CD4-positive, alpha-beta T cell treated with Interleukin-1 beta for 1 hour (primary cell): ENCODE data around the gene MORF4L1.
"Not testable (repeated sequence)": the region's sequence is repeated elsewhere in the genome, so short reads cannot be mapped to it uniquely, and the experiment has no call there.

Experiments
- DNase-seq, 2 donors: peaks; one replicate each; pipeline ENCODE4 v3.0.0-alpha.2; 2020 to 2022

The MORF4L1 gene, protein sequence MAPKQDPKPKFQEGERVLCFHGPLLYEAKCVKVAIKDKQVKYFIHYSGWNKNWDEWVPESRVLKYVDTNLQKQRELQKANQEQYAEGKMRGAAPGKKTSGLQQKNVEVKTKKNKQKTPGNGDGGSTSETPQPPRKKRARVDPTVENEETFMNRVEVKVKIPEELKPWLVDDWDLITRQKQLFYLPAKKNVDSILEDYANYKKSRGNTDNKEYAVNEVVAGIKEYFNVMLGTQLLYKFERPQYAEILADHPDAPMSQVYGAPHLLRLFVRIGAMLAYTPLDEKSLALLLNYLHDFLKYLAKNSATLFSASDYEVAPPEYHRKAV

DNA sequence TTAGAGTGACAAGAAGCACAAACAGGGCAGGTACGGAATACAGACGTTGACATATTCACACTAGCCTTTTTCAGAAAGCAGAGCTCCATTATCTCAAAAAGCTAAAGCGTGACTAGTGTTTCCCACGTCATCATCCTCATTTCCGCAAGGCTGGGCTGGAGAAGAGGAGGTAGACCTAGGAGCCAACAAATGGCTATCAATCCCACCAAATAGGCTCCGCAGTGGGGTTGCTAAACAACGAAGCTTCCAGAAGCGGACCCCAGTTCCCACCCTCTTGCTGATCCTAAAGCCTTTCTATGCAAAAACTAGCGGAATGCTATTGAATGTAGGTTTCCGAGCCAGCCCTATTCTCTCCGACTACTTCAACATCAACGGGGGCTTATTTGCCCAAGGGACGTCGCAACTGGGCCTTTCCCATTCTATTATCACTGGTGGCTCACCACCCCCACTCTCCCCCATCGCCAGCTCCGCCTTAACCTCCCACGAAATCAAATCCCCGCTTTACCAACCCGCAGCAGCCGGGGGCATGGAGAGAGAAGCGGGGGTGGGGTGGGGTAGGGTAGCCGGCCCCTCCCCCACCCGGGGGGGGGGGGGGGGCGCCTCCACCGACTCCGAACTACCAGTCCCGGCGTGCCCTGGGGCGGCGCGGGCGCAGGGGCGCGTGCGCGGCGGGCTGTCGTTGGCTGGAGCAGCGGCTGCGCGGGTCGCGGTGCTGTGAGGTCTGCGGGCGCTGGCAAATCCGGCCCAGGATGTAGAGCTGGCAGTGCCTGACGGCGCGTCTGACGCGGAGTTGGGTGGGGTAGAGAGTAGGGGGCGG, at the start of gene MORF4L1:
MORF4L1 (plus strand) TSS at position 736 of the 817 bp plus-strand sequence. CDS start 128 bp downstream, outside the sequence.
- DNase-seq = peak; percentile 97 to 99

DNA sequence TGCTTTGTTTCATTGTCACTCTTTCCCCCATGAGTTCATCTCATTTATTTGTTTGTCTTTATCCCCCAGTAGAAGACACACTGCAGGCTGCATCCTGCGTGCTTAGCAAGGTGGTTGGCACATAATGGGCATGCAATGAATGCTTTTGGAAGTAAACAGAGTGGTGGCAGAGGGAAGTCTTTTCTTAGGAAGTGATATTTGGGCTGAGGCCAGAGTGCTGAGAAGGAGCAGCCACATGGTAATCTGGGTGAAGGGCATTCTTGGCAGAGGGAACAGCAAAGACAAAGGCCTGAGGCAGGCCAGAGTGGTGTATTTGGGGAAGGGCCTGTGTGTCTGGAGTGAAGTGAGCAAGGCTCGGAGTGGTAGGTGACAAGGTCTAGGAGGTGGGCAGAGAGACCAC, 43.8 kb upstream of the MORF4L1 start:
- no peak for DNase-seq

DNA sequence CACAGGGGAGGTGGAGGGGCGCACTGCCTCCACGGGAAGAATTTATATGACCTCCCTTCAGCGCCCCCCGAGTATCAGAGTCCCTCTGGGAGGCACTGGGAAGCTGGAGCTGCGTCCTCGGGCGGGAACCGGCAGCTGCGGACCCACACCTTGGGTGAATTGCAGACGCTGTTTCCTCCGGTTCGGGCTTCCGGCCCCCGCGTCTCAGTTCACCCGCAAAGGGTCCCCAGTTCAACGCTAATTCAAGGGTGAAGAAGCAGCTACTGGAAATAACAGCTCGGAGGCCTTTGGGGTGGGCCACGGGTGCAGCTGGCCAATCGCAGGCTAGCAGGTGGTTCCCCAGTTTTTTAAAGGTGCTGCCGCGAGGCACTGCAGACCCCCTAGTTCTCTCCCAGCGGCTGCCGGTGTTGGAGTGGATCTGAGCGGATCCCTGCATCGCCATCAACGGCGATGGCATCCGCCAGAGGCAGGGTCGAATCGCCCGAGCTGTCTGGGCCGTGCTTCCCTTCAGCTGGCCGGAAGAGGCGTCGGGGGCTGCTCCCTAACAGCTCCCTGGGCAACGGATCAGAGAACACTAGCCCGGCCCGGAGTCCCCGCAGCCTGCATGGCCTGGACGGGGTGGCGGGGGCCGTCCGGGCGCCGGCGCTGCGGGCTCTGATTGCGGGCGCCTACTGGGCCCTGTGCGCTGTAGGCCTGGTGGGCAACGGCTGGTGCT, 42.0 kb upstream of the MORF4L1 start:
- no peak for DNase-seq

DNA sequence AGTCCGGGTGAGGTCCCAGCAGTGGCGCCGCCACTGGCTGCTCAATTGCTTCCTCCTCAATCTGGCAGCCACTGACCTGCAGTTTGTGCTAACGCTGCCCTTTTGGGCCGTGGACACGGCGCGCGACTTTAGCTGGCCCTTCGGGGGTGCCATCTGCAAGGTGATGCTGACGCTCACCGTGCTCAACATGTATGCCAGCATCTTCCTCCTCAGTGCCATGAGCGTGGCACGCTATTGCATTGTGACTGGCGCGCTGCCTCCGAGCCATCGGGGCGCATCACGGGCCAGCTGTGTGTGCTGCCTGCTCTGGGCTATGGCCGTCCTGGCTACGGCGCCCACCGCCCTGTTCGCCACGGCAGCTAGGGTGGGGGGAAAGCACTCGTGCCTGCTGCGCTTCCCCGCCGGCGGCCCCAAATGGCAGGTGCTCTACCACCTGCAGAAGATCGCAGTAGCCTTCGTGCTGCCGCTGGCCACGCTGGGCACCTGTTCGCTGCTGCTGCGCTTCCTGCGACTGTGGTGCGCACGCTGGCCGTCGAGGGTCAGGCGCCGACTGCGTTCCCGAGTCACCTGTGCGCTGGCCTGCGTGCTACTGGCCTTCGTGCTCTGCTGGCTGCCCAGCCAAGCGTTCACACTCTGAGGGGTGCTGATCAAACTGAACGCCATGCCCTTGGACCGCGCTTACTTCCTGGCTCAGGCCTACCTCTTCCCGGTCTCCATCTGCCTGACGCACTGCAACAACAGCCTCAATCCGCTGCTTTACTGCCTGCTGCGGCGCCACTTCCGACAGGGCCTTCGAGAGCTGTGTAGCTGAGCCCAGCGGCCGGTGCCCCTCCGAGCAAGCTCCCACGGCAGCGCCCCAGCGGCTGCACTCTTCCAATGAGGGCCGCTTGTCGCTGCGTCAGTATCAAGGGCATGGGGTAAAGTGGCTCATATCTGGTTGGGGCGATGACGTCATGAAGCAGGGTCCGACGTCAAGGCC, 41.2 kb upstream of the MORF4L1 start:
- no peak for DNase-seq

DNA sequence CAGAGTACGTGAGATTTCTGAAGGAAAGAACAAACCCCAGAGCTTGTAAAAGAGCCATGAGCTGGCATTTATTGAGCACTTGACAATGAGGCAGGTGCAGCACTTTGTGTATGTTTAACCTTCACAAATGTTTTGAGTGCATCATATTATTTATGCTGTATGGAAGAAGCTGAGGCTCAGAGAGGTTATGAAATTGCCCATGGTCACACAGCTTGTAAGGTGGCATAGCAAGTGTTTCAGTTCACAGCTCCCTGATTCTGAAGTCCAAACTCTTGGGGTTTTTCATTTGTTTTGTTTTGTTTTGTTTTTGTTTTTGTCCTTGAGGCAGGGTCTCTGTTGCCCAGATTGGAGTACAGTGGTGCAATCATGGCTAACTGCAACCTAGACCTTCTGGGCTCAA, 36.4 kb upstream of the MORF4L1 start:
- no peak for DNase-seq

DNA sequence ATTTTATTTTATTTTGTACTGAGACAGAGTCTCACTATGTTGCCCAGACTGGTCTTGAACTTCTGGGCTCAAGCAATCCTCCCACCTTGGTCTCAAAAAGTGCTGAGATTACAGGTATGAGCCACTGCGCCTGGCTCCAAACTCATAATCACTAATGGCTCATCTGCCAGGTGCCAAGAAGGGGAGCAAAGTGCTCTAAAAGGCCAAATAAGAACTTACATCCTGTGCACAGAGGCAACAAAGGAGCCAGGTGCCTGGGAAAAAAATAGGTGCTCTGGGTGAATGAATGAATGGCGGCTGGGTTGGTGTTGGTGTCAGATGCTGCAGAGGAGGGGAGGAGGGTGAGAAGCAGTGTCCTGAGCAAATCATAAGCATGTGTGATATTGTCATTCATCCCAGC, 35.6 kb upstream of the MORF4L1 start:
- no peak for DNase-seq

DNA sequence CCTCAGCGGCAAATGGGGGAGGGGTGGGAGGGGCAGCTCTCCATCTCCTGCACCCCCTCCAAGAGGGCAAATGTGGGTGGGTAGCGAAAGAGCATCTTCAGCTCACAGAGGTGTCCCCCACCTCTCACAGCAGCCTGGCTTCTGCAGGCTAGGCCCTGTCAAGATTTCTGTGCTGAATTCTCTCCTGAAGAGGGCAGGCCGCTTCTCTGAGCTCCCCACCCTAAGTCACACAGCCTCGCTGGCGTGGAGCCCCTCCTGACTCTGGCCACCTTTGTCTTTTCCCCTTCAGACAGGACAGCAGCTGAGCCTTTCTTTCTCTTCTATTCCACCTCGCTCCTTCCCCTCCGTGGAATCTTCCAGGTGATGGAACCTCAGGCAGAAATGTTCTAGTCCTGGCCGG, 35.1 kb upstream of the MORF4L1 start:
- DNase-seq = no peak

DNA sequence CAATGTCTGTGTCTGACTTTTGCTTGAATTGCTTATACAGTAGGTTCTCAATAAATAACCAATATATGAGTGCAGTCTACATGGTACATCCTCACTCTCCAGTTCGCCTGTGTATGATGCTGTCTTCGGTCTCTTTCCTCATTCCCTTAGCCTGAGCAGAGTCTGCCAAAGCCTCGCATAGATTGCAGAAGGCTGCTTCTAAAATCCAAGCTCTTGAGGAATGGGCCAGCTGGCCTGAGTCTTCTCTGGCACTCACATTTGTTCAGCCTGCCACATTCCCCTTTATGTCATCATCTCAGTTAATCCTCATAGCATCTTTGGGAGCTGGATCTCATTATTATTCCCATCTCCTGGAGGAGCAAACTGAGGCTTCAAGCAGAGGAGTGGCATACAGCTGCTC, 34.2 kb upstream of the MORF4L1 start:
- no peak for DNase-seq

DNA sequence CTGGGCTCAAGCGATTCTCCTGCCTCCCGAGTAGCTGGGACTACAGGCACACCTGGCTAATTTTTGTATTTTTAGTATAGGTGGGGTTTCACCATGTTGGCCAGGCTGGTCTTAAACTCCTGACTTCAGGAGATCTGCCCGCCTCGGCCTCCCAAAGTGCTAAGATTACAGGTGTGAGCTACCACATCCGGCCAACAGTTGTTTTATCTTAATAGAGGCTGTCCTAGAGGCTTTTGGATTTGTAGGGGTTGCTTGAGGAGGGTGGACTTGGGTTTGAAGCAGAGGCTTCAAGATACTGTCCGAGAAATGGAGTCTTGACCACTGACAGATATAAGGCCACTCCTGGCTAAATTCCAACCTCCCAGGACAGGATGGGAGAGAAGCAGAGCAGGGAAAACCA, 33.5 kb upstream of the MORF4L1 start:
- not testable (repeated sequence) for DNase-seq

DNA sequence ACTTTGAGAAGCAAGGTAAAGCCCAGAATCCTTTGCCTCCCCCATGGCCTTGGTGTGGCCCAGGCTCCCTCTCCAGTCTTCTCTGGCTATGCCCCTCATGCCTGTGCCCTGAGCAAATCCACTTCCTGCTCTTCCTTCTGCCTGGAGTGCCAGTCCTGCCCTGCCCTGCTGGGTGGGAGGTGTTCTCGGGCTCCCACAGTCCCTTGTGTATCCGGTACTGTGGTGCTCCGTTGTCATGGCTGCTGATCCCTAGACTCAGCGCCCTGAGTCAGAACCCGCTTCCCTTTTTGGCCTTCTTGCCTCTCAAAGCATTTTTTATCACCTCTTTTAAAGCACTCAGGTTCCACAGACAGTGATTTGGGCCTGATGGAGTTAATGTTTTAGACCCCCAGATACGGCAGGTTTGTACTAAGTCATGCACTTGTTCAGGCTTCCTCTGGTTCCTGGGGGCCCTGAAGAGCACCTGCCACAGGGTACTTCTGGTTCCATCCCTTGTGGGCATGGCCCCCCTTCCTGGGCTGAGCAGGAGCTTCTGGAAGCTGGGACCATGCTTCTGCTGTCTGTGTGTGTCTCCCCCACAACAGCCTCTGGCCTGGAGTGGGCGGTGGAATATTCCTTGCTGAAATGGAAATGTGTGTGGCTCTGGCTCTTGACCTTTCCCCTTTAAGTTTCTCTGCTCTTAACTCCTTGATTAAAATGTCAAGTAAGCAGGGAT, 31.9 kb upstream of the MORF4L1 start:
- DNase-seq = peak in 1 of 2 donors; percentile 7

DNA sequence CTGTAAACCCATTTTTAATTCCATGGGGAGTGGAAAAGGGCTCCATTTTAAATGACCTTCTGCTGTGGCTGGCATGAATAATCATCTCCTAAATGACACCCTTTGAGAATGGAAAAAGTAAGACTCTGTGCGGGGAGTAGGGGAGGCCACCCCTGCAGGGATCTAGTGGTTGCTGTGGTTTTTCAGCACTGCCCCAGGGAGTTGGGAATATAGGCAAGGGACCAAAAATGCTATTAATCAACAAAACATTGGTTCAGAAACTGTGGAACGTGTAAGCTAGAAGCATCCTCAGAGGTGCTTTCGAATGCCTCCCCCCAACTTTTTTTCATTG, 31.3 kb upstream of the MORF4L1 start:
- no peak for DNase-seq

DNA sequence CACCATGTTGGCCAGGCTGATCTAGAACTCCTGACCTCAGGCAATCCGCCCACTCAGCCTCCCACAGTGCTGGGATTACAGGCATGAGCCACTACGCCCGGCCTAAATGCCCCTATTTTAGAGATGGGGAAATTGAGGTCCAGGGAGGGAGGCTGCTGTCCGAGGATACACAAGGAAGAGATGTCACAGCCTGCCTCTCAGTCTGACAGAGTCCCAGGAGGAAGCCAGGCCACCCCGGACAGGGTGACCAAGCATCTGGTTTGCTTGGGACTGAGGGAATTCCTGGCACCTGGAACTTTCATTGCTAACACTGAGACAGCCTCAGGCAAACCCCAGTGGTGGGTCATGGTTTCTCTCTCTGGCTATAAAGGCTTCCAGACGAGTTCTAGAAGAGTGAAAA, 30.8 kb upstream of the MORF4L1 start:
- DNase-seq = no peak

DNA sequence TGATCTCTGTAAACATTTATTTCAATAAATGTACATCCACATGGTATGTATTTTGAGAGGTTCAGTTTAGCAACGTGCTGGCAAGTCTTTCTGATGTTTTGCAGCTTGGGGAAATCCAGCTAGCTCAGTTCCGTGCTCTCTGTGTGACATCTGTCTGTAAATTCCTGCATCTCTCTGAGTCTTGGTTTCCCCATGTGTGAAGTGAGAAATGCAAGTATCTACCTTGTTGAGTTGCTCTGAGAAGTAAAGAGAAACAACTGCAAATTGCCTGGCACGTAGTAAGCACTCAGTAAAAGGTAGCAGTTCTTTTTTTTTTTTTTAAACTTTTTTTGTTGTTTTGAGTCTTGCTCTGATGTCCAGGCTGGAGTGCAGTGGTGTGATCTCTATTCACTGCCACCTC, 30.2 kb upstream of the MORF4L1 start:
- no peak for DNase-seq

DNA sequence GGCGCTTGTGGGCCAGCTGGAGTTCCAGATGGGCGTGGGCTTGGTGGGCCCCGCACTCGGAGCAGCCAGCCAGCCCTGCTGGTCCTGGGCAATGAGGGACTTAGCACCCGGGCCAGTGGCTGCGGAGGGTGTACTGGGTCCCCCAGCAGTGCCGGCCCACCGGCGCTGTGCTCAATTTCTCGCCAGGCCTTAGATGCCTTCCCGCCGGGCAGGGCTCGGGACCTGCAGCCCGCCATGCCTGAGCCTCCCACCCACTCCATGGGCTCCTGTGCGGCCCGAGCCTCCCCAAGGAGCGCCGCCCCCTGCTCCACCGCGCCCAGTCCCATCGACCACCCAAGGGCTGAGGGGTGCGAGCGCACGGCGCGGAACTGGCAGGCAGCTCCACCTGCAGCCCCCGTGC, 25.8 kb upstream of the MORF4L1 start:
- DNase-seq = not testable (repeated sequence)

DNA sequence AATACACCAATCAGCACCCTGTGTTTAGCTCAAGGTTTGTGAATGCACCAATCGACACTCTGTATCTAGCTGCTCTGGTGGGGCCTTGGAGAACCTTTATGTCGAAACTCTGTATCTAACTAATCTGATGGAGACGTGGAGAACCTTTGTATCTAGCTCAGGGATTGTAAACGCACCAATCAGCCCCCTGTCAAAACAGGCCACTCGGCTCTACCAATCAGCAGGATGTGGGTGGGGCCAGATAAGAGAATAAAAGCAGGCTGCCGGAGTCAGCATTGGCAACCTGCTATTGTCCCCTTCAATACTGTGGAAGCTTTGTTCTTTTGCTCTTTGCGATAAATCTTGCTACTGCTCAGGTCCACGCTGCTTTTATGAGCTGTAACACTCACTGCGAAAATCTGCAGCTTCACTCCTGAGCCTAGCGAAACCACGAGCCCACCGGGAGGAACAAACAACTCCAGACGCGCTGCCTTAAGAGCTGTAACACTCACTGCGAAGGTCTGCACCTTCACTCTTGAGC, 25.2 kb upstream of the MORF4L1 start:
- not testable (repeated sequence) for DNase-seq

DNA sequence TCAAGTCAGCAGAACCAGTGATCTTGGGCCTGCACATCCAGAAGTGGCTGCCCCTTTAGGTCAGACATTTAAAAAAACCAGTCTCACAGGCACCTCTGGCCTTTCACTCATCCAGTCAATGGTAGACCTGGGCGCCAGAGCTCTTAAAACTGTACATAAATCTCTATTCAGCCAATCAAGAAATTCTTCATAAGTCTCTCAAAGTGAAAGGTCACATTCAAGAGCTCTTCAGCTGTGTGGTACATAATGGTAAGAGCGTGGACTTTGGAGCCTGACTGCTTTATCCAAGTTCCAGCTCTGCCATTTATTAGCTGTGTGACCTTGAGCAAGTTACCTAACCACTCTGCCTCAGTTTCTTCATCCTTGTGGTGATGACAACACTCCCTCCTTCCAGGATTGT, 22.3 kb upstream of the MORF4L1 start:
- DNase-seq = no peak

DNA sequence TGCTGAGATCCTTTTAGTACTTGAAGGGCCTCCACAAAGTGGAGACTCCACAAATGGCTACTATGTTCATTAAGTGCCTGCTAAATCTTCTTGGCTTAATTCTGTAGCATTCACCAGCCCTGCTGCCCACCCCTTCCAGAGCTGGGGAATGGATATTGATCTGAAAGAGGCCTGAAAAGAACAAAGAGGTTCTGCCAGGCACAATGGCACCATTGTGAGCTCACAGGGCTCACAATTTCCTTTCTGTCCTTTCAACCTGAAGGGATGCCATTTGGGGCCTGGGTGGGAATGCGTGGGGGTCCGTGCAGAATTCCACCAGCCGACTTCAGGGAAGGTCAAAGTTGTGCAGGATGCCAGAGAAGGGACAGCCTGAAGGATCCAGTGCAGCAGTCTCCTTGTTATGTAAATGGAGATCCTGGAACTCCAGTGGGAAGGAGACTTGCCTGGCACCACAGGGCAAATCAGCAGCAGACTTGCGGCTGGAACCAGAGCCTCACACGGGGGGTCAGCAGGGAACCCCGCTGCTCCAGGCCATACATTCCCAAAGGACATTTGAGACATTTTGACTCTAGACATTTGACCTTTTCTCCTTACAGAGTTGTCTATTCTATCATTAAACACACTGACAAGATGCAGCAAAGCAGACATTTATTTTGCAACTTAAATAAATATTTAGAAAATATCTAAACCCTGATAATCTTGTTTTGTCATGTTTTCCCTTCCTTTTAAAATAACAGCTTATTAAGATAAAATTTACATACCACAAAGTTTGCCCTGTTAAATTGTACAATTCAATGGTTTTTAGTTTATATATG, 21.5 kb upstream of the MORF4L1 start:
- no peak for DNase-seq

DNA sequence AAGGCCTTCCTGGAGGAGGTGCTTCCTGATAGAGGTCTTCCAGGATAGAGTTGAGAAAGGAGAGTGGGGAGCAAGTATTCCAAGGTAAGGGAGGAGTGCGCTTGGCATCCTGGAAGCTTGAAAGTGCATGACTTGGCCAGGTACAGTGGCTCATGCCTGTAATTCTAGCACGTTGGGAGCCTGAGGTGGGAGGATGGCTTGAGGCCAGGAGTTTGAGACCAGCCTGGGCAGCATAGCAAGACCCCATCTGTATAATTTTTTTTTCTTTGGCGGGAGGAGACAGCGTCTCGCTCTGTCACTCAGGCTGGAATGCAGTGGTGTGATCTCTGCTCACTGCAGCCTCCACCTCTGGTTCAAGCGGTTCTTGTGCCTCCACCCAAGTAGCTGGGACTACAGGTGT, 19.2 kb upstream of the MORF4L1 start:
- no peak for DNase-seq

DNA sequence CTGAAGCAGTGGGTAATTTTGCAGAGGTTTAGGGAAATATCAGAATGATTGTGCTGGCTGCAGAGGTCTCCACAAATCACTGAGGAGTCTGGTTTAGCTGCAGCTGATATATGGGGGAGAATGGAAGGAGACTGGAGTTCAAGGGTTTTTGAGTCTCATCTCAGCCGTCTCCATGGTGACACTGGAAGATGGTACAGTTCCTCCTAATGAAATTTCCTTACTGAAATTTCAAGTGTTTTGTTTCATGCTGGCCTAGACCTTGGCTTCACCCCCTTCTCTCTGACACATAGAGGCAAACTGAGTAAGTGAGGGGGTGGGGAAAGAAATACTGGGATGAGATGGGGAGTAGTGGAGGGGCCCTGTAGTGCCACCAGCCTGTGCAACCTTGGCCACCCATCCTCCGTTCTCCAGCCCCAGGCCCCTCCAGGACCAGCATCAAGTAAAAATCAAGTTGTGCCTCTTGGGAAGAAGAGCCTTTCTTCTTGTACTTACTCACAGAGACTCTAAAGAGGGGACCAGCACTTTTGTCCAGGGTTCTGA, 17.8 kb upstream of the MORF4L1 start:
- no peak for DNase-seq

DNA sequence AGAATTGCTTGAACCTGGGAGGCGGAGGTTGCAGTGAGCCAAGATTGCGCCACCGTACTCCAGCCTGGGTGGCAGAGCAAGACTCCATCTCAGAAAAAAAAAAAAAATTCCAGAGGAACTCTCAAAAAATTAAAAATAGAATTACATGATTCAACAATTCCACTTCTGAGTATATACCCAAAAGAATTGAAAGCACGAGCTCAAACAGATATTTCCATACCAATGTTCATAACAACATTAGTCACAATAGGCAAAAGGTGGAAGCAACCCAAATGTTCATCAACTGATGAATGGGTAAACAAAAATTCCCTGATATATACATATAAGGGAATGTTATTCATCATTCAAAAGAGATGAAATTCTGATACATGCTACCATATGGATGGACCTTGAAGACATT, 16.9 kb upstream of the MORF4L1 start:
- DNase-seq = no peak
